SK-N-SH (cell line): Measurements from ENCODE around the gene ATRAID. TPM values are rescaled to one million over a fixed set of nuclear protein-coding genes. Genes with fewer than 3 reads are reported as not detected.

Source experiments
- CTCF ChIA-PET: fragments of 300-600, 350-600 bp; formaldehyde crosslinking; extraction: SDS; loops from one replicate; lab custom pipeline; 2021; lab: Yijun Ruan, JAX
- POLR2A ChIA-PET: fragments of 350-600 bp; sonication (Branson Sonifier 250); formaldehyde crosslinking; extraction: SDS; loops from one replicate; lab custom pipeline; 2020; ENCODE audit warnings: antibody characterized with exemption, inconsistent platforms; lab: Yijun Ruan, JAX
- DNase-seq: peaks from one replicate; pipeline ENCODE4 v3.0.0; 2012
- H2AFZ ChIP-seq: fragments of 200-600 bp; sonication (generic); 2 replicates; pipeline ENCODE4 v1.8.1; 2016; ENCODE audit warnings: antibody characterized with exemption, mild to moderate bottlenecking, low read depth
- H3F3A ChIP-seq: fragments of 200-600 bp; sonication (generic); replicated peaks from 2 replicates; pipeline ENCODE3; 2016; ENCODE audit warnings: antibody characterized with exemption, mild to moderate bottlenecking; ENCODE audit not compliant: insufficient read depth
- H3K27ac ChIP-seq, 2 experiments: fragments of 200-500 bp in 1 of 2; fragments of 200-600 bp in 1 of 2; sonication (Bioruptor generic) in 1 of 2; sonication (generic), shearing (Covaris generic) in 1 of 2; 2 replicates each; pipeline versions ENCODE4 v1.5.1 to v1.6.1; 2014 to 2016; ENCODE audit warnings: low read depth in 2 of 2, inconsistent platforms in 1 of 2, low read length in 1 of 2, mild to moderate bottlenecking in 1 of 2, mixed read lengths in 1 of 2
- H3K27me3 ChIP-seq: fragments of 200-600 bp; sonication (generic), shearing (Covaris generic); 2 replicates; pipeline ENCODE4 v1.6.1; 2016; ENCODE audit warnings: mixed run types; ENCODE audit not compliant: insufficient read depth
- H3K36me3 ChIP-seq, 2 experiments: fragments of 200-500 bp in 1 of 2; fragments of 200-600 bp in 1 of 2; sonication (Bioruptor generic) in 1 of 2; sonication (generic) in 1 of 2; replicated peaks in 1 of 2; 2 replicates each; pipeline versions ENCODE3 to v1.5.1; 2014 to 2016; ENCODE audit warnings: low read length in 1 of 2, mild to moderate bottlenecking in 1 of 2; ENCODE audit not compliant: insufficient read depth in 2 of 2, control insufficient read depth in 1 of 2
- H3K4me1 ChIP-seq, 2 experiments: fragments of 200-500 bp in 1 of 2; fragments of 200-600 bp in 1 of 2; sonication (Bioruptor generic) in 1 of 2; sonication (generic), shearing (Covaris generic) in 1 of 2; 2 replicates each; pipeline versions ENCODE4 v1.5.1 to v1.6.1; 2014 to 2016; ENCODE audit warnings: low read depth in 1 of 2, low read length in 1 of 2, mixed run types in 1 of 2; ENCODE audit not compliant: insufficient read depth in 2 of 2, control insufficient read depth in 1 of 2
- H3K4me2 ChIP-seq: fragments of 200-600 bp; sonication (generic), shearing (Covaris generic); 2 replicates; pipeline ENCODE4 v1.6.1; 2017; ENCODE audit warnings: mixed run types
- H3K4me3 ChIP-seq, 2 experiments: fragments of 200-500 bp in 1 of 2; fragments of 200-600 bp in 1 of 2; sonication (Bioruptor generic) in 1 of 2; sonication (generic), shearing (Covaris generic) in 1 of 2; 2 replicates each; pipeline versions ENCODE4 v1.5.1 to v1.8.1; 2014 to 2016; ENCODE audit warnings: low read depth in 2 of 2, inconsistent platforms in 1 of 2, low read length in 1 of 2, mild to moderate bottlenecking in 1 of 2, mixed read lengths in 1 of 2, moderate library complexity in 1 of 2
- H3K79me2 ChIP-seq: fragments of 200-600 bp; sonication (generic); 2 replicates; pipeline ENCODE4 v1.8.1; 2017; ENCODE audit warnings: mild to moderate bottlenecking; ENCODE audit not compliant: insufficient read depth
- H3K9ac ChIP-seq: fragments of 200-600 bp; sonication (generic); 2 replicates; pipeline ENCODE4 v1.6.1; 2017; ENCODE audit warnings: mixed run types
- H3K9me2 ChIP-seq: fragments of 200-600 bp; sonication (generic); 2 replicates; pipeline ENCODE4 v1.6.1; 2017; ENCODE audit warnings: mixed run types
- H3K9me3 ChIP-seq: fragments of 200-600 bp; sonication (generic); 2 replicates; pipeline ENCODE4 v1.6.1; 2017; ENCODE audit warnings: mixed run types, mild to moderate bottlenecking, moderate library complexity
- H4K20me1 ChIP-seq: fragments of 200-600 bp; sonication (generic); 2 replicates; pipeline ENCODE4 v1.6.1; 2017; ENCODE audit warnings: mild to moderate bottlenecking, mixed run types; ENCODE audit not compliant: insufficient read depth
- CHD2 ChIP-seq: fragments of 150-350 bp; IDR thresholded peaks from 2 replicates; pipeline ENCODE4 v1.6.1; 2018; ENCODE audit warnings: low read length; ENCODE audit not compliant: partially characterized antibody
- EZH2phosphoT487 ChIP-seq: fragments of 200-600 bp; sonication (generic); IDR thresholded peaks from 2 replicates; pipeline ENCODE4 v1.6.1; 2017; ENCODE audit warnings: low read depth, mixed run types, mild to moderate bottlenecking, antibody characterized with exemption, moderate library complexity, borderline replicate concordance
- FOXJ3 ChIP-seq: sonication (generic); formaldehyde crosslinking; IDR thresholded peaks from 2 replicates; pipeline ENCODE4 v1.5.1; 2020; ENCODE audit warnings: mild to moderate bottlenecking, missing genetic modification reagents
- GATA2 ChIP-seq: sonication (generic); formaldehyde crosslinking; IDR thresholded peaks from 2 replicates; pipeline ENCODE4 v1.5.0; 2020; ENCODE audit warnings: mild to moderate bottlenecking, missing genetic modification reagents
- JUND ChIP-seq: IDR thresholded peaks from 2 replicates; pipeline ENCODE4 v1.4.0; 2012
- MAX ChIP-seq: IDR thresholded peaks from 2 replicates; pipeline ENCODE4 v1.4.0; 2012; ENCODE audit warnings: low read depth
- MEF2A ChIP-seq: IDR thresholded peaks from 2 replicates; pipeline ENCODE4 v1.4.0; 2012; ENCODE audit warnings: low read depth, borderline replicate concordance
- MXI1 ChIP-seq: IDR thresholded peaks from 2 replicates; pipeline ENCODE4 v1.6.1; 2012; ENCODE audit warnings: mild to moderate bottlenecking, low read depth, low read length, improper control_type of control experiment
- NRF1 ChIP-seq: IDR thresholded peaks from 2 replicates; pipeline ENCODE4 v1.6.1; 2012; ENCODE audit warnings: low read depth, mild to moderate bottlenecking, low read length
- PBX3 ChIP-seq: IDR thresholded peaks from 2 replicates; pipeline ENCODE4; 2012
- POLR2AphosphoS5 ChIP-seq: IDR thresholded peaks from 2 replicates; pipeline ENCODE4 v1.6.1; 2012; ENCODE audit warnings: low read depth, low read length
- RCOR1 ChIP-seq: fragments of 150-350 bp; IDR thresholded peaks from 2 replicates; pipeline ENCODE4 v1.6.1; 2017; ENCODE audit warnings: antibody characterized with exemption, low read length
- RFX5 ChIP-seq: IDR thresholded peaks from 2 replicates; pipeline ENCODE4 v1.6.1; 2012; ENCODE audit warnings: mild to moderate bottlenecking, improper control_type of control experiment, low read length
- RXRA ChIP-seq: IDR thresholded peaks from 2 replicates; pipeline ENCODE4 v1.4.0; 2012; ENCODE audit warnings: low read depth, mild to moderate bottlenecking, borderline replicate concordance
- SMC3 ChIP-seq: IDR thresholded peaks from 2 replicates; pipeline ENCODE4 v1.6.1; 2012; ENCODE audit warnings: low read depth, low read length, improper control_type of control experiment
- TAF1 ChIP-seq: IDR thresholded peaks from 2 replicates; pipeline ENCODE4 v1.6.1; 2012; ENCODE audit warnings: low read depth, mild to moderate bottlenecking, low read length, moderate library complexity, borderline replicate concordance
- USF1 ChIP-seq: IDR thresholded peaks from 2 replicates; pipeline ENCODE4 v1.4.0; 2012; ENCODE audit warnings: low read depth, borderline replicate concordance
- YY1 ChIP-seq: IDR thresholded peaks from 2 replicates; pipeline ENCODE4 v1.4.0; 2012; ENCODE audit warnings: low read depth, mild to moderate bottlenecking
- WGBS: methylation state at CpG from one replicate; pipeline ENCODE4 v1.1.6; 2017; ENCODE audit warnings: low lambda C conversion rate; 5-methylcytosine and 5-hydroxymethylcytosine counted together
- polyA plus RNA-seq, 3 experiments: library from polyadenylated mRNA; depleted of rRNA; stranded (reverse); fragments of >200 nt; gene quantifications; 2 replicates each; pipeline ENCODE4 v1.2.3, GENCODE V29; 2012
- TF ChIP-seq, protein P1 (sequence below): IDR thresholded peaks from 2 replicates; pipeline ENCODE4 v1.4.0; 2012; ENCODE audit warnings: low read depth, borderline replicate concordance

Gene ATRAID
- polyA plus RNA-seq, 1 of the 3 experiments (the other 2 are of a cell fraction): 289 TPM

DNA sequence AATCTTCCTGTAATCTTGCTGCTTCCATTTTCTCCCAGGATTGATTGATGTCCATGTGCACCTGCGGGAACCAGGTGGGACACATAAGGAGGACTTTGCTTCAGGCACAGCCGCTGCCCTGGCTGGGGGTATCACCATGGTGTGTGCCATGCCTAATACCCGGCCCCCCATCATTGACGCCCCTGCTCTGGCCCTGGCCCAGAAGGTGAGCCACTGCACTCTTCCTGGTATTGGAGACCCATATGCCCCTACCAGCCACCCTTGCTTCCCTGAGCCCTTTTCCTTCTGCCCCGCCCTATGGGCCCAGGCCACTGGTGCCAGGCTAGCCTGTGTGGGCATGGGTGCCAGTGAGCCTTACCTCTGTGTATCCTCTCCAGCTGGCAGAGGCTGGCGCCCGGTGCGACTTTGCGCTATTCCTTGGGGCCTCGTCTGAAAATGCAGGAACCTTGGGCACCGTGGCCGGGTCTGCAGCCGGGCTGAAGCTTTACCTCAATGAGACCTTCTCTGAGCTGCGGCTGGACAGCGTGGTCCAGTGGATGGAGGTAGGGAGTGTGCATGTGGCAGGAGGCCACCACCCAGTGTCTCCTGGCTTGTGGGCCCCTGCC is 25.6 kb downstream of the ATRAID start:
- no peak for TF ChIP-seq YY1
- no peak for TF ChIP-seq RCOR1
- TF ChIP-seq CHD2: no peak
- TF ChIP-seq NRF1: no peak
- TF ChIP-seq, protein P1, sequence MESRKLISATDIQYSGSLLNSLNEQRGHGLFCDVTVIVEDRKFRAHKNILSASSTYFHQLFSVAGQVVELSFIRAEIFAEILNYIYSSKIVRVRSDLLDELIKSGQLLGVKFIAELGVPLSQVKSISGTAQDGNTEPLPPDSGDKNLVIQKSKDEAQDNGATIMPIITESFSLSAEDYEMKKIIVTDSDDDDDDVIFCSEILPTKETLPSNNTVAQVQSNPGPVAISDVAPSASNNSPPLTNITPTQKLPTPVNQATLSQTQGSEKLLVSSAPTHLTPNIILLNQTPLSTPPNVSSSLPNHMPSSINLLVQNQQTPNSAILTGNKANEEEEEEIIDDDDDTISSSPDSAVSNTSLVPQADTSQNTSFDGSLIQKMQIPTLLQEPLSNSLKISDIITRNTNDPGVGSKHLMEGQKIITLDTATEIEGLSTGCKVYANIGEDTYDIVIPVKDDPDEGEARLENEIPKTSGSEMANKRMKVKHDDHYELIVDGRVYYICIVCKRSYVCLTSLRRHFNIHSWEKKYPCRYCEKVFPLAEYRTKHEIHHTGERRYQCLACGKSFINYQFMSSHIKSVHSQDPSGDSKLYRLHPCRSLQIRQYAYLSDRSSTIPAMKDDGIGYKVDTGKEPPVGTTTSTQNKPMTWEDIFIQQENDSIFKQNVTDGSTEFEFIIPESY: no peak
- TF ChIP-seq MAX: no peak
- TF ChIP-seq EZH2phosphoT487: no peak
- no peak for TF ChIP-seq RFX5
- Histone ChIP-seq H3F3A (peaks cover under 1% of the 10 kb centered on the region), H2AFZ (no peak overlapping the region), H3K9me3 (no peaks in the 10 kb centered on the region), H4K20me1 (no peaks in the 10 kb centered on the region), H3K9ac (no peak overlapping the region), H3K4me1 (no peaks in the 10 kb centered on the region), H3K4me2 (no peak overlapping the region), H3K4me3 (no peak overlapping the region), H3K27ac (no peak overlapping the region), H3K9me2 (no peaks in the 10 kb centered on the region), H3K27me3 (no peaks in the 10 kb centered on the region), H3K36me3 (peaks cover 43 to 93% of the 10 kb centered on the region in 2 experiments), H3K79me2 (no peaks in the 10 kb centered on the region)
- ChIA-PET CTCF (interaction anchor here (3.4 to 6.8 kb wide), 2 partner anchors 11 to 43 kb away, joined by 16 to 39 read pairs; partner anchors contain the start of gene TRIM54), POLR2A (interaction anchor here (0.6 kb wide), 1 partner anchor 9 kb away, joined by 4 read pairs; no protein-coding TSS in a partner anchor)
- 95% methylated on average over 12 of the region's 15 CpGs for WGBS
- no peak for DNase-seq

DNA sequence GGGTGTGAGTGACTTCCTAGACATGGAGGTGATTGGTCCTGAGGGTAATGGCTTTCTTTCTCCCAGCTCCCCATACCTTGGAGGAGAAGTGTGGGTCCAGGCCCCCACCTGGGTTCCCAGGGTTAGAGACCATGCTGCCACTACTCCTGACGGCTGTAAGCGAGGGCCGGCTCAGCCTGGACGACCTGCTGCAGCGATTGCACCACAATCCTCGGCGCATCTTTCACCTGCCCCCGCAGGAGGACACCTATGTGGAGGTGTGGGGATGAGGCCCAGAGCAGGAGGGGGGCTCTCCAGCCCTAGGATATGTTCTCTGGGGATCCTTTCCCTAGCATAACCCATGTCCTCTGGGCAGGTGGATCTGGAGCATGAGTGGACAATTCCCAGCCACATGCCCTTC is 27.1 kb downstream of the ATRAID start:
- no peaks in the 10 kb centered on the region for H3K79me2 ChIP-seq
- no peak overlapping the region for H2AFZ ChIP-seq
- TF ChIP-seq FOXJ3 (CRISPR knock-in tag) (no peak), TAF1 (no peak), RCOR1 (no peak), MAX (no peak), GATA2 (CRISPR knock-in tag) (no peak), USF1 (no peak), JUND (no peak), RFX5 (no peak), CHD2 (no peak), MXI1 (no peak), RXRA (no peak), PBX3 (no peak), MEF2A (no peak), SMC3 (no peak), NRF1 (no peak), POLR2AphosphoS5 (no peak)
- TF ChIP-seq, all 33 proteins: peak for 0
- no peak overlapping the region for H3K27ac ChIP-seq
- H3K36me3 ChIP-seq: peaks cover 34 to 93% of the 10 kb centered on the region in 2 experiments
- WGBS: 94% methylated on average over 8 of the region's 8 CpGs
- ChIA-PET CTCF (interaction anchor here (1.9 to 6.8 kb wide), 4 partner anchors 10 to 42 kb away, joined by 4 to 39 read pairs (median 10); partner anchors contain the start of genes SLC30A3 and TRIM54), POLR2A (no interaction called here)
- no peaks in the 10 kb centered on the region for H3K9me2 ChIP-seq
- H4K20me1 ChIP-seq: no peaks in the 10 kb centered on the region
- H3K27me3 ChIP-seq: no peaks in the 10 kb centered on the region
- no peaks in the 10 kb centered on the region; a peak in 1 of 4 replicates for H3K4me1 ChIP-seq
- H3K9ac ChIP-seq: no peak overlapping the region
- H3K4me2 ChIP-seq: no peak overlapping the region
- H3F3A ChIP-seq: peaks cover 3% of the 10 kb centered on the region
- H3K4me3 ChIP-seq: no peak overlapping the region
- DNase-seq: no peak
- no peaks in the 10 kb centered on the region for H3K9me3 ChIP-seq
